A673 (cell line): ENCODE results near the gene BLID.

ENCODE experiments used
- CTCF ChIP-seq: fragments of 300-800, 200-600 bp; sonication (generic); conservative IDR thresholded peaks from 2 replicates; pipeline ENCODE4 v1.5.1; 2017; ENCODE audit warnings: low read depth, mild to moderate bottlenecking, antibody characterized with exemption, low read length, moderate library complexity, mixed read lengths
- EZH2 ChIP-seq: fragments of 200-600 bp; sonication (generic); IDR thresholded peaks from 2 replicates; pipeline ENCODE4 v1.6.1; 2017; ENCODE audit warnings: borderline replicate concordance, low read depth, mild to moderate bottlenecking, mixed read lengths, antibody characterized with exemption, low read length; ENCODE audit not compliant: poor library complexity, severe bottlenecking

- no peak for TF ChIP-seq EZH2
- TF ChIP-seq CTCF: peak; percentile 97
Observed at GRCh38 chr11:122108192-122108799, 7.7 kb downstream of the BLID start.
